ENCODE data around the gene RHBDD3. TPM values are rescaled to one million over a fixed set of nuclear protein-coding genes. Genes with fewer than 3 reads are reported as not detected.

The RHBDD3 gene
- total RNA-seq, 4 donors from 2014 or later: 19.8 to 38.0 (median 28.6) TPM

DNA sequence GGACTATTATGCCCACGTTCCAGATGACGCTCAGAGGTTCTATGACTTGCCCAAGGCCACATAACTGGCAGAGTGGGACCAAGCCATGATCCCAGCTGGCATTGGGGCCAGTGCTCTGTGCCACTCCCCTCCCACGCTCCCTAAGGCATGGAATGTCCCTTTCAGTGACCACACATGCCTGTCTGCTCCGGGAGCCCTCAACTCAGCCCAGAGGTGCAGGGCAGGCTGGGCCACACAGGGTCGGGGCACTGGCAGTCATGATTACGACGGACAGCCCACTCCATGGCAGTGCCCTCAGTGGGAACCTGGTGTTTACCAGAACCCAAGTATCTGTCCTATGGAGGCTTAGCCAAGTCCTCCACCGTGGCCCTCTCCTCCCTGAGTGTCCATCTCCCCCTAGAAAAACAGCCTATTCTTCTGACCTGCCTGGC, 10.0 kb downstream of the RHBDD3 start:
- peaks cover 0 to 12% of the 10 kb centered on the region in 2 donors for H3K36me3 ChIP-seq
- in situ Hi-C loops (cut with MboI; ENCODE audit: low sequenced_read_pairs in 4 of 4): no loop called here
- no peaks in the 10 kb centered on the region for H3K9me3 ChIP-seq
- H3K27me3 ChIP-seq: no peaks in the 10 kb centered on the region
- ATAC-seq (no peak), DNase-seq (no peak)
- no peak overlapping the region for H3K27ac ChIP-seq
- no peaks in the 10 kb centered on the region for H3K4me1 ChIP-seq
- no peak overlapping the region for H3K4me3 ChIP-seq
- no peak for TF ChIP-seq CTCF (IDR thresholded peaks at IDR 0.05 in 4 of 5, conservative IDR thresholded peaks at IDR 0.05 in 1 of 5)
- no peak for TF ChIP-seq POLR2A (IDR thresholded peaks at IDR 0.05)
- intact Hi-C loops (cut with DNase I; ENCODE audit: low total_unique reads): no loop called here

DNA sequence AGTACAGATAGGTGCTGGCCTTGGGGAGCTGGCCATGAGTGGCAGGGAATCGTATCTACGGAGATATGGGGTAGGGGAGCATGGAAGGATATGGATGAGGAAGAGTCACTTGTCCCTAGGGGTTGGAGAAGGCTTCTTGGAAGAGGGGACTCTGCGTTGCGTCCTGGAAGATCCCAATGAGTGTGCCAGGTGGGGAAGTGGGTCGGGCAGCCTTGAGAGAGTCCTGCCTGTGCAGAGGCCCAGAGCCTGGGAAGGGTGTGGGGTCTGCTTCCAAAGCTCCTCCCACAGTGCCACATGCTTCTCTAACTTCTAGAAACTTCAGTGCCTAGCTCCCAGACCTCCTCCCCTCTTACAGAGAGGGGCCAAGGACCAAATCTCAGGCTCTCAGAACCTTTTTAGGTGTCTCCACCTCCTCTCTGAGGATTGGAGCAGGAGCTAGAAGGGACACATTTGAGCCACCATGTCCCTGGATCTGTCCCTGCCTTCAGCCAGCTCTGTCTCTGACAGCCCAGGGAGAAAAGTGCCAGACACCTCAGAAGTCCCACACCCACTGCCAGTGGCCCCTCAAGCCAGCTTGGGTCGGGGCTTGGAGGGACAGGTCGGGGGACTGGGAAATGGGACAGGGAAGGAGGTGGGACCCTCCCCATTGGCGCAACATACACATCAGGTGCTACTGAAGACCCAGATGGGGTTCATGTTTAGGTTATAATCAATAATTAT, 11.0 kb downstream of the RHBDD3 start:
- in situ Hi-C loops (cut with MboI; ENCODE audit: low sequenced_read_pairs in 4 of 4) (no loop called here), intact Hi-C loops (cut with DNase I; ENCODE audit: low total_unique reads) (no loop called here)
- Histone ChIP-seq H3K4me1 (no peaks in the 10 kb centered on the region), H3K27ac (no peak overlapping the region), H3K36me3 (peaks cover 0 to 12% of the 10 kb centered on the region in 2 donors), H3K4me3 (no peak overlapping the region), H3K27me3 (no peaks in the 10 kb centered on the region), H3K9me3 (no peaks in the 10 kb centered on the region)
- no peak for ATAC-seq
- TF ChIP-seq POLR2A (IDR thresholded peaks at IDR 0.05) (no peak), CTCF (IDR thresholded peaks at IDR 0.05 in 4 of 5, conservative IDR thresholded peaks at IDR 0.05 in 1 of 5) (no peak)
- no peak for DNase-seq

DNA sequence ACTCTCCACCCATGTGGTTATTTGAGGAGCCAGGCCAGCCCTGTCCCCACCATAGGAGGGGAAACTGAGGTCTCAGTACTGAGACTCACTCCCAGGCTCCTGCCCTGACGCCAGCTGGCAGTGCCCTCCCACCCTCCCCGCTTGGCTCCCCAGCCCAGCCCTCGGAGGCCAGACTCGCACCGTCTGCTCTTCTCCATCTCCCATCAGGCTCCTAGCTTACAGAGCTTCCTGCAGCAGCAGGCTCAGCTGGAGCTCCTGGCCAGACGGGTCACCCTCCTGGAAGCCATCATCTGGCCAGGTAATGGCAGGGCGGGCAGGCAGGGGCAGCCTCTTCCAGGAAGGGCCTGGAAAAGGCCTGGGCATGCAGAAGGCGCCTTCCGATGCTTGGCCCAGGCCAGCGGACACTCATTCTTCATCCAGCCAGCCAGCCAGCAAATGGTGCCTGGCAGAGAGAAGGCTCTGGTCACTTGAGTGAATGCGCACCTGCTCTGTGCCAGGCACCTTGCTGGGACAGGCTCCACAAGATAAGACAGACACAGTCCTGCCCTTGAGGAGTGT, 12.6 kb downstream of the RHBDD3 start:
- TF ChIP-seq POLR2A (IDR thresholded peaks at IDR 0.05): no peak
- TF ChIP-seq CTCF (IDR thresholded peaks at IDR 0.05 in 4 of 5, conservative IDR thresholded peaks at IDR 0.05 in 1 of 5): no peak
- Histone ChIP-seq H3K27me3 (no peaks in the 10 kb centered on the region), H3K27ac (no peak overlapping the region), H3K4me3 (no peak overlapping the region), H3K4me1 (no peaks in the 10 kb centered on the region), H3K36me3 (peaks cover 0 to 8% of the 10 kb centered on the region in 2 donors), H3K9me3 (no peaks in the 10 kb centered on the region)
- in situ Hi-C loops (cut with MboI; ENCODE audit: low sequenced_read_pairs in 4 of 4): no loop called here
- intact Hi-C loops (cut with DNase I; ENCODE audit: low total_unique reads): no loop called here
- ATAC-seq (no peak), DNase-seq (no peak)

DNA sequence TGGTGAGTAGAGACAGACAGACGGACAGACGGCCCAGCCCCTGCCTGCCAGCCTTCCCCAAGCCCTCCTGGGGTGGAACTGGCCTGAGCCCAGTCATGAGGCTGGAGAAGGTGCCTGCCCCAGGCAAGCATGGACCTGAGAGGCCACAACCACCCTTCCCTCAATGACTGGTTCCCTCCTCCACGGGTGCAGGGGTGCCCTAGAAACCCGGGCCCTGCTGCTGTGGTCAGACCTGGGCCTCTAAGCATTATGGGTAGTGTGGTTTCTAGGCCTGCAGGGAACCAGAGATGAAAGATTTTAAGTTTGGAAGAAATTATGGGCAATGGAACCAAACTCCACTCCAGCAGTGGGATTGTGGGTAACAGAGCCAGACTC, 13.5 kb downstream of the RHBDD3 start:
- H3K9me3 ChIP-seq: no peaks in the 10 kb centered on the region
- no peaks in the 10 kb centered on the region for H3K4me1 ChIP-seq
- TF ChIP-seq CTCF (IDR thresholded peaks at IDR 0.05 in 4 of 5, conservative IDR thresholded peaks at IDR 0.05 in 1 of 5): no peak
- TF ChIP-seq POLR2A (IDR thresholded peaks at IDR 0.05): no peak
- H3K4me3 ChIP-seq: no peak overlapping the region
- H3K27me3 ChIP-seq: no peaks in the 10 kb centered on the region
- no peaks in the 10 kb centered on the region for H3K36me3 ChIP-seq
- DNase-seq (no peak), ATAC-seq (no peak)
- no peak overlapping the region for H3K27ac ChIP-seq
- in situ Hi-C loops (cut with MboI; ENCODE audit: low sequenced_read_pairs in 4 of 4) (no loop called here), intact Hi-C loops (cut with DNase I; ENCODE audit: low total_unique reads) (no loop called here)
